Adrenal gland (tissue), 12 donors: ENCODE measurements around the gene ECI1. TPM values are rescaled to one million over a fixed set of nuclear protein-coding genes. Genes with fewer than 3 reads are reported as not detected.
A peak's percentile ranks its signal among the peaks of the same experiment; 100 is the strongest.

ENCODE experiments used
- DNase-seq, 7 donors: peaks; one replicate each; pipeline ENCODE4 v3.0.0-alpha.2; 2019 to 2020
- H3K27ac ChIP-seq, 5 donors: fragments of 200-600 bp; sonication (generic) in 4 of 5; 1 replicate in 3 of 5; 2 replicates in 2 of 5; pipeline versions ENCODE4 v1.5.1 to v1.8.0; 2016 to 2020; ENCODE audit warnings: mild to moderate bottlenecking in 1 of 5
- H3K27me3 ChIP-seq: fragments of 200-600 bp; 2 replicates; pipeline ENCODE4 v1.8.0; 2021
- H3K36me3 ChIP-seq, 2 donors: fragments of 200-600 bp; replicated peaks in 1 of 2; 1 replicate in 1 of 2; 2 replicates in 1 of 2; pipeline versions ENCODE4 v1.5.1 to v1.8.0; 2018 to 2022
- H3K4me1 ChIP-seq, 2 donors: fragments of 200-600 bp; replicated peaks in 1 of 2; 1 replicate in 1 of 2; 2 replicates in 1 of 2; pipeline versions ENCODE4 v1.5.1 to v1.8.0; 2018 to 2021
- H3K4me3 ChIP-seq, 4 donors: fragments of 200-600 bp; sonication (generic) in 3 of 4; one replicate each; pipeline ENCODE4 v1.5.1; 2016 to 2018
- H3K9me3 ChIP-seq, 3 donors: fragments of 200-600 bp; sonication (generic) in 1 of 3; replicated peaks in 1 of 3; 1 replicate in 2 of 3; 2 replicates in 1 of 3; pipeline versions ENCODE4 v1.5.1 to v1.8.0; 2016 to 2021
- POLR2A ChIP-seq, 2 donors: fragments of 450-650 bp; IDR thresholded peaks; one replicate each; pipeline ENCODE4 v1.6.1; 2017; ENCODE audit warnings: antibody characterized with exemption in 2 of 2, mild to moderate bottlenecking in 2 of 2, moderate library complexity in 1 of 2
- WGBS, 4 donors: extraction: QIAGEN DNeasy Blood & Tissue Kit in 2 of 4; methylation state at CpG; one replicate each; pipeline versions ENCODE4 v1.1.5 to v1.1.7; 2013 to 2017; 5-methylcytosine and 5-hydroxymethylcytosine counted together
- intact Hi-C, 2 donors: fragments of 100-400 bp; cut with DNase I; formaldehyde crosslinking; loops; one replicate each; pipeline versions ENCODE4 v1.14.1 to v1.15.0; 2022 to 2023
- polyA plus RNA-seq, 3 donors: library from polyadenylated mRNA; stranded (reverse); fragments of 200-250 nt in 2 of 3; fragments of 350-450 nt in 1 of 3; fragmentation: Illumina TruSeq in 1 of 3; extraction: RNeasy Lipid Tissue Mini Kit (QIAGEN cat#74804) in 1 of 3; gene quantifications; one replicate each; pipeline ENCODE4 v1.2.3, GENCODE V29; 2013 to 2014
- total RNA-seq, 9 donors: library from RNA; depleted of rRNA in 4 of 9; stranded (reverse); fragments of >200 nt in 4 of 9; fragments of 120-200 nt in 1 of 9; fragmentation: NEBNext Ultra II Directional in 1 of 9; extraction: Animal tissue kit (Norgen Biotek cat#: 25700) in 1 of 9; gene quantifications; one replicate each; pipeline versions ENCODE4 v1.1.0 to v1.2.4, GENCODE V29; 2013 to 2023
- TF ChIP-seq, protein P1 (sequence below), 6 experiments: fragments of 450-650 bp in 4 of 6; fragments of 200-600 bp in 2 of 6; sonication (generic) in 1 of 6; IDR thresholded peaks; 1 replicate in 5 of 6; 2 replicates in 1 of 6; pipeline versions ENCODE4 v1.5.1 to v1.8.0; 2016 to 2021; ENCODE audit warnings: antibody characterized with exemption in 6 of 6, mild to moderate bottlenecking in 2 of 6, moderate library complexity in 1 of 6
- donor health status: healthy with polysubstance abuse.
- donor health status: Bipolar disorder and iron deficiency.
- donor health status: DM: yes; HTN: yes; CAD: no.
- donor health status: DM: no; HTN: no; CAD: no.
- donor health status: DM: no; HTN: no; CAD: no.
- donor health status: DM: yes; HTN: yes; CAD: no.

Gene ECI1
- total and polyA plus RNA-seq, 12 donors, result 5.8 to 172 (median 63.7) TPM

GRCh38 chr16:2207872-2208271, 43.5 kb downstream of the ECI1 start:
- H3K4me1 ChIP-seq, result peaks cover 15 to 29% of the 10 kb centered on the region in 2 donors
- TF ChIP-seq, protein P1, sequence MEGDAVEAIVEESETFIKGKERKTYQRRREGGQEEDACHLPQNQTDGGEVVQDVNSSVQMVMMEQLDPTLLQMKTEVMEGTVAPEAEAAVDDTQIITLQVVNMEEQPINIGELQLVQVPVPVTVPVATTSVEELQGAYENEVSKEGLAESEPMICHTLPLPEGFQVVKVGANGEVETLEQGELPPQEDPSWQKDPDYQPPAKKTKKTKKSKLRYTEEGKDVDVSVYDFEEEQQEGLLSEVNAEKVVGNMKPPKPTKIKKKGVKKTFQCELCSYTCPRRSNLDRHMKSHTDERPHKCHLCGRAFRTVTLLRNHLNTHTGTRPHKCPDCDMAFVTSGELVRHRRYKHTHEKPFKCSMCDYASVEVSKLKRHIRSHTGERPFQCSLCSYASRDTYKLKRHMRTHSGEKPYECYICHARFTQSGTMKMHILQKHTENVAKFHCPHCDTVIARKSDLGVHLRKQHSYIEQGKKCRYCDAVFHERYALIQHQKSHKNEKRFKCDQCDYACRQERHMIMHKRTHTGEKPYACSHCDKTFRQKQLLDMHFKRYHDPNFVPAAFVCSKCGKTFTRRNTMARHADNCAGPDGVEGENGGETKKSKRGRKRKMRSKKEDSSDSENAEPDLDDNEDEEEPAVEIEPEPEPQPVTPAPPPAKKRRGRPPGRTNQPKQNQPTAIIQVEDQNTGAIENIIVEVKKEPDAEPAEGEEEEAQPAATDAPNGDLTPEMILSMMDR (IDR thresholded peaks at IDR 0.05), result no peak
- TF ChIP-seq POLR2A (IDR thresholded peaks at IDR 0.05), result no peak
- intact Hi-C loops, result no loop called here

GRCh38 chr16:2206780-2207433, 44.5 kb downstream of the ECI1 start:
- no peak for DNase-seq
- TF ChIP-seq, protein P1 (IDR thresholded peaks at IDR 0.05), result no peak
- no peak for TF ChIP-seq POLR2A (IDR thresholded peaks at IDR 0.05)
- Histone ChIP-seq H3K9me3 (no peaks in the 10 kb centered on the region), H3K4me3 (no peak overlapping the region), H3K27me3 (no peaks in the 10 kb centered on the region), H3K36me3 (peaks cover 0 to 35% of the 10 kb centered on the region in 2 donors), H3K4me1 (peaks cover 6 to 19% of the 10 kb centered on the region in 2 donors), H3K27ac (no peak overlapping the region)
- 90 to 91% (median 91%) methylated on average over 11 to 23 of the region's 23 CpGs for WGBS, 4 donors
- intact Hi-C loops, result no loop called here

More at GRCh38 chr16:2207872-2208271, 43.5 kb downstream of the ECI1 start:
- no peak overlapping the region for H3K27ac ChIP-seq
- no peak overlapping the region for H3K4me3 ChIP-seq
- WGBS, 4 donors, result 84 to 89% (median 87%) methylated on average over 5 to 9 of the region's 9 CpGs
- H3K9me3 ChIP-seq, result no peaks in the 10 kb centered on the region
- DNase-seq, result no peak
- peaks cover 0 to 35% of the 10 kb centered on the region in 2 donors for H3K36me3 ChIP-seq
- H3K27me3 ChIP-seq, result no peaks in the 10 kb centered on the region

DNA sequence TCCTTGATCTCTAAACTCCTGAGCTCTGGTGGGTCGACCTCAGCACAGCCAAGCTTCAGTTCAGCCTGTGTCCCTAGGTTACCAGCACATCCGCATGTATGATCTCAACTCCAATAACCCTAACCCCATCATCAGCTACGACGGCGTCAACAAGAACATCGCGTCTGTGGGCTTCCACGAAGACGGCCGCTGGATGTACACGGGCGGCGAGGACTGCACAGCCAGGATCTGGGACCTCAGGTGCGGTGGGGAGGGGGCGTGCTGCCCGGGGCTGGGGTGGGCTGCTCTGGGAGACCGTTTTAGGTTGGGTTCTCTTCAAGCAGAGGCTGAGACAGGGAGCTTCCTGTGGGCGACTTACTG, 45.0 kb downstream of the ECI1 start:
- DNase-seq, result no peak
- intact Hi-C loops, result no loop called here
- no peaks in the 10 kb centered on the region for H3K27me3 ChIP-seq
- H3K4me1 ChIP-seq, result peaks cover 5 to 17% of the 10 kb centered on the region in 2 donors
- 70 to 83% (median 75%) methylated on average over 18 of the region's 18 CpGs for WGBS, 4 donors
- H3K27ac ChIP-seq, result peak overlapping the region in 2 of 5 donors; percentile 98 to 99
- no peaks in the 10 kb centered on the region for H3K9me3 ChIP-seq
- H3K36me3 ChIP-seq, result peaks cover 0 to 35% of the 10 kb centered on the region in 2 donors
- TF ChIP-seq, protein P1 (IDR thresholded peaks at IDR 0.05), result no peak
- no peak for TF ChIP-seq POLR2A (IDR thresholded peaks at IDR 0.05)
- H3K4me3 ChIP-seq, result peak overlapping the region in 2 of 4 donors; percentile 76 to 85

DNA sequence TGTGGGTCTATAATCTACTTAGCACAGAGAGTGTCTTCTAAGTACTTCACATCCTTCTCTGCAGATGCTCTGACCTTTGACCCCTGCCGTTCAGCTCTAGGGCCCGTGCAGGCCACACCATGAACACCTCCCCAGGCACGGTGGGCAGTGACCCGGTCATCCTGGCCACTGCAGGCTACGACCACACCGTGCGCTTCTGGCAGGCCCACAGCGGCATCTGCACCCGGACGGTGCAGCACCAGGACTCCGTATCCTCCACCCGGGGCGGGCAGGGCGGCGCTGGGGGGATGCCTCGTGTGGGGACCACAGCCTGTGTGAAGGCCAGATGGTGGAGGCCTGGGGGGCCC, 45.4 kb downstream of the ECI1 start:
- Histone ChIP-seq H3K9me3 (no peaks in the 10 kb centered on the region), H3K27me3 (no peaks in the 10 kb centered on the region), H3K27ac (peak overlapping the region in 4 of 5 donors; percentile 91 to 99 (median 98)), H3K4me1 (peaks cover 5 to 17% of the 10 kb centered on the region in 2 donors), H3K36me3 (peaks cover 0 to 35% of the 10 kb centered on the region in 2 donors), H3K4me3 (peak overlapping the region in 3 of 4 donors; percentile 29 to 85 (median 76))
- WGBS, 4 donors, result 3 to 7% (median 6%) methylated on average over 13 to 16 of the region's 16 CpGs; no CpG with 5 or more reads in 1 of the 4 donors
- intact Hi-C loops, result no loop called here
- DNase-seq, result peak in 2 of 7 donors; percentile 43 to 64
- TF ChIP-seq, protein P1 (IDR thresholded peaks at IDR 0.05), result no peak
- no peak for TF ChIP-seq POLR2A (IDR thresholded peaks at IDR 0.05)
